ENCODE data around the gene CAMTA1.

The CAMTA1 gene

DNA sequence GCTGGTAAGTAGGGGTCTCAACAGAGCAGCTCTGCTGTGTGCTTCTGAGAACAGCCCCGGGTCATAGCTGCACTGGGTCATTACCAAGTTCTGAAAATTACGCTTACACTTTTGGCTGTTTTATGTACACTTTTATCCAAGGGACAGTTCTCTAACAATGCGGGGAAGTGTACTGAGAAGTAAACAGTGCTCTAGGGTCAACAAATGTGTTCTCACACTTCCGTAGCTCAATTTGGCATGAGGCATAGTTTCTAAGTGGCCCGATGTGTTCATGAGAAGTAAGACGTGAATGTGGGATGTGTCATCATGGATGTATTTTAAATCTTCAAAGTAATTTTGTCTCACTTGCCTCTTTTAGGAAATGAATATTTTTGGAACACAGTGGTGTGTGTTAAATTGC, 975.0 kb downstream of the CAMTA1 start:
- no peaks in the 10 kb centered on the region for H3K4me1 ChIP-seq (ENCODE audit: control insufficient read depth, insufficient read depth, low read length)
- peaks cover 4 to 5% of the 10 kb centered on the region in 2 experiments; a peak in 1 of 3 replicates for H3K36me3 ChIP-seq (ENCODE audit: control insufficient read depth in 2 of 2, insufficient read depth in 1 of 2, low read length in 2 of 2)
- ChIA-PET POLR2A (no interaction called here), CTCF (interaction anchor here (1.0 to 10.0 kb wide), 4 partner anchors 7 to 215 kb away, joined by 3 to 95 read pairs (median 40); no protein-coding TSS in a partner anchor)
- no peak overlapping the region for H3K4me3 ChIP-seq (ENCODE audit: low read depth, low read length)
- TF ChIP-seq ZNF157 (tag by site-specific recombination; IDR thresholded peaks at IDR 0.05) (no peak), ZXDB (tag by site-specific recombination; IDR thresholded peaks at IDR 0.05) (no peak), ZNF391 (tag by site-specific recombination; IDR thresholded peaks at IDR 0.05; ENCODE audit: borderline replicate concordance, low read depth) (no peak), KLF16 (tag by site-specific recombination; IDR thresholded peaks at IDR 0.05) (no peak), ZNF623 (tag by site-specific recombination; IDR thresholded peaks at IDR 0.05) (no peak), ZNF239 (tag by site-specific recombination; IDR thresholded peaks at IDR 0.05) (no peak), MYNN (tag by site-specific recombination; IDR thresholded peaks at IDR 0.05; ENCODE audit: borderline replicate concordance) (no peak), SCRT2 (tag by site-specific recombination; IDR thresholded peaks at IDR 0.05) (no peak)
- TF ChIP-seq, protein P1, sequence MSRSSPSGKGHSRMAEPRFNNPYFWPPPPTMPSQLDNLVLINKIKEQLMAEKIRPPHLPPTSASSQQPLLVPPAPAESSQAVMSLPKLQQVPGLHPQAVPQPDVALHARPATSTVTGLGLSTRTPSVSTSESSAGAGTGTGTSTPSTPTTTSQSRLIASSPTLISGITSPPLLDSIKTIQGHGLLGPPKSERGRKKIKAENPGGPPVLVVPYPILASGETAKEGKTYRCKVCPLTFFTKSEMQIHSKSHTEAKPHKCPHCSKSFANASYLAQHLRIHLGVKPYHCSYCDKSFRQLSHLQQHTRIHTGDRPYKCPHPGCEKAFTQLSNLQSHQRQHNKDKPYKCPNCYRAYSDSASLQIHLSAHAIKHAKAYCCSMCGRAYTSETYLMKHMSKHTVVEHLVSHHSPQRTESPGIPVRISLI (tag by site-specific recombination; IDR thresholded peaks at IDR 0.05), result no peak
- H3K9me3 ChIP-seq (ENCODE audit: control insufficient read depth, insufficient read depth, low read depth, low read length), result no peaks in the 10 kb centered on the region
- no peak overlapping the region for H3K27ac ChIP-seq (ENCODE audit: extremely low read depth, low read depth, low read length)

GRCh38 chr1:7761103-7761502, 975.8 kb downstream of the CAMTA1 start:
- peaks cover 4 to 5% of the 10 kb centered on the region in 2 experiments; a peak in 1 of 3 replicates for H3K36me3 ChIP-seq (ENCODE audit: control insufficient read depth in 2 of 2, insufficient read depth in 1 of 2, low read length in 2 of 2)
- ChIA-PET POLR2A (interaction anchor here (0.6 kb wide), 1 partner anchor 56 kb away, joined by 3 read pairs; no protein-coding TSS in a partner anchor), CTCF (interaction anchor here (8.7 to 10.0 kb wide), 2 partner anchors 8 to 95 kb away, joined by 76 to 95 read pairs; no protein-coding TSS in a partner anchor)
- no peak overlapping the region for H3K4me3 ChIP-seq (ENCODE audit: low read depth, low read length)
- TF ChIP-seq ZNF354C (tag by site-specific recombination; IDR thresholded peaks at IDR 0.05; ENCODE audit: borderline replicate concordance, low read depth), result no peak
- TF ChIP-seq ZNF221 (tag by site-specific recombination; IDR thresholded peaks at IDR 0.05; ENCODE audit: borderline replicate concordance), result no peak
- TF ChIP-seq KLF10 (tag by site-specific recombination; IDR thresholded peaks at IDR 0.05), result no peak
- TF ChIP-seq ZNF214 (tag by site-specific recombination; IDR thresholded peaks at IDR 0.05; ENCODE audit: borderline replicate concordance), result no peak
- no peak overlapping the region for H3K27ac ChIP-seq (ENCODE audit: extremely low read depth, low read depth, low read length)
- H3K9me3 ChIP-seq (ENCODE audit: control insufficient read depth, insufficient read depth, low read depth, low read length), result no peaks in the 10 kb centered on the region
- no peaks in the 10 kb centered on the region for H3K4me1 ChIP-seq (ENCODE audit: control insufficient read depth, insufficient read depth, low read length)

DNA sequence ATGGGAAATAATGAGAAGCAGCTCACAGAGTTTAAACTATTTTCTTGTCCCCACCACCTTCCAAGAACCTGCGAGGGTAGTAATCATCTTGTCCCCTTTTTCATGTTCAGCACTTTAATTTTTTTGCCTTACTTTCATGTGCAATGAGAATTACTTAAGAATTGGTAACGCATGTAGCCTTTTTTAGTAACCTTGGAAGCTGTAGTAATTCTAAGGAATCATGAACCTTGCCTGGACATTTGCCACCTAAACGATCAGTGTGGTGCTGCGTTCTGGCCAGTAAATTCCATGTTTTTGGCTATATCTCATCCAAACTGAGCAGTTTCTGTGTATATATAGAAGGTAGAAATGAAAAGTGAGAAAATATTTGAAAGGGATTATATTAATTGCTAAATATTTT, 981.9 kb downstream of the CAMTA1 start:
- no peaks in the 10 kb centered on the region for H3K9me3 ChIP-seq (ENCODE audit: control insufficient read depth, insufficient read depth, low read depth, low read length)
- POLR2A ChIA-PET, result no interaction called here
- CTCF ChIA-PET, result interaction anchor here (0.6 to 10.0 kb wide), 4 partner anchors 8 to 99 kb away, joined by 3 to 95 read pairs (median 16); no protein-coding TSS in a partner anchor

DNA sequence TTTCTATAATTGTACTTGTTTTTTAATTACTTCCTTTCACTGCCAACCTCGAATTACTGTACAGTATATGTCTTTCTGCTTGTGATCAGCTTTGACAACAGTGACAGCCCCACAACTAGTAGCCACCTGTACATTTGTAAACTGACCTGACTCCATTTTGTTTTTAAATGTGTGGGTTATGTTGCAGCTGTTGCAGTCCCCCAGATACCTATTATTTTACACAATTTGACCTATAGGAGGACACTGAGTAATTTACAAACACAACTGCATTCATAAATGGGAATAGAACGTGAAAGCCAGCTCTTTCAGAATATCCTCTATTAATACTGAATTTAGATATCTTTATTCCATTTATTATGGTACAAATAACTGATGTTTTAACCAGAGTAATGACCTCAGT, 983.3 kb downstream of the CAMTA1 start:
- CTCF ChIA-PET, result interaction anchor here (0.7 to 10.0 kb wide), 3 partner anchors 15 to 1384 kb away, joined by 3 to 95 read pairs (median 29); no protein-coding TSS in a partner anchor
- Histone ChIP-seq H3K27ac (ENCODE audit: extremely low read depth, low read depth, low read length) (no peak overlapping the region), H3K9me3 (ENCODE audit: control insufficient read depth, insufficient read depth, low read depth, low read length) (no peaks in the 10 kb centered on the region), H3K4me1 (ENCODE audit: control insufficient read depth, insufficient read depth, low read length) (no peaks in the 10 kb centered on the region), H3K4me3 (ENCODE audit: low read depth, low read length) (no peak overlapping the region), H3K36me3 (ENCODE audit: control insufficient read depth in 2 of 2, insufficient read depth in 1 of 2, low read length in 2 of 2) (peaks cover 0 to 9% of the 10 kb centered on the region in 2 experiments; a peak in 1 of 3 replicates)
- POLR2A ChIA-PET, result interaction anchor here (0.5 kb wide), 1 partner anchor 1037 kb away, joined by 3 read pairs; no protein-coding TSS in a partner anchor
- TF ChIP-seq ZNF155 (tag by site-specific recombination; IDR thresholded peaks at IDR 0.05), result no peak
- TF ChIP-seq ZNF16 (tag by site-specific recombination; IDR thresholded peaks at IDR 0.05; ENCODE audit: low read depth), result no peak
- no peak for TF ChIP-seq ZNF2 (tag by site-specific recombination; IDR thresholded peaks at IDR 0.05)
- no peak for TF ChIP-seq ZNF654 (tag by site-specific recombination; IDR thresholded peaks at IDR 0.05; ENCODE audit: low read depth)
- no peak for TF ChIP-seq ZSCAN16 (tag by site-specific recombination; IDR thresholded peaks at IDR 0.05)
- TF ChIP-seq ZNF560 (tag by site-specific recombination; IDR thresholded peaks at IDR 0.05; ENCODE audit: borderline replicate concordance), result no peak
- TF ChIP-seq ZNF747 (tag by site-specific recombination; IDR thresholded peaks at IDR 0.05), result no peak
- no peak for TF ChIP-seq PBX3 (CRISPR knock-in tag; IDR thresholded peaks at IDR 0.05)
- TF ChIP-seq ZNF132 (tag by site-specific recombination; IDR thresholded peaks at IDR 0.05; ENCODE audit: borderline replicate concordance), result no peak
- no peak for TF ChIP-seq TCF7L2 (IDR thresholded peaks at IDR 0.05; ENCODE audit: borderline replicate concordance, low read depth, low read length)

More for the DNA sequence above, 981.9 kb downstream of the CAMTA1 start:
- H3K4me3 ChIP-seq (ENCODE audit: low read depth, low read length), result no peak overlapping the region
- no peaks in the 10 kb centered on the region for H3K4me1 ChIP-seq (ENCODE audit: control insufficient read depth, insufficient read depth, low read length)
- no peaks in the 10 kb centered on the region for H3K36me3 ChIP-seq (ENCODE audit: control insufficient read depth in 2 of 2, insufficient read depth in 1 of 2, low read length in 2 of 2)
- TF ChIP-seq KLF9 (tag by site-specific recombination; IDR thresholded peaks at IDR 0.05; ENCODE audit: low read depth), result no peak
- TF ChIP-seq, protein P2, sequence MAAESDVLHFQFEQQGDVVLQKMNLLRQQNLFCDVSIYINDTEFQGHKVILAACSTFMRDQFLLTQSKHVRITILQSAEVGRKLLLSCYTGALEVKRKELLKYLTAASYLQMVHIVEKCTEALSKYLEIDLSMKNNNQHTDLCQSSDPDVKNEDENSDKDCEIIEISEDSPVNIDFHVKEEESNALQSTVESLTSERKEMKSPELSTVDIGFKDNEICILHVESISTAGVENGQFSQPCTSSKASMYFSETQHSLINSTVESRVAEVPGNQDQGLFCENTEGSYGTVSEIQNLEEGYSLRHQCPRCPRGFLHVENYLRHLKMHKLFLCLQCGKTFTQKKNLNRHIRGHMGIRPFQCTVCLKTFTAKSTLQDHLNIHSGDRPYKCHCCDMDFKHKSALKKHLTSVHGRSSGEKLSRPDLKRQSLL (tag by site-specific recombination; IDR thresholded peaks at IDR 0.05), result no peak
- no peak overlapping the region for H3K27ac ChIP-seq (ENCODE audit: extremely low read depth, low read depth, low read length)

Measured in HEK293 (cell line).